Thoracic aorta (tissue), 2 donors: ENCODE data around the gene GRIK4. TPM values are rescaled to one million over a fixed set of nuclear protein-coding genes. Genes with fewer than 3 reads are reported as not detected.

Experiments
- ATAC-seq: fragments of 150-250 bp; one replicate; pipeline ENCODE4 v1.8.0; 2017; ENCODE audit warnings: low read depth; ENCODE audit not compliant: insufficient number of reproducible peaks, low FRiP score
- DNase-seq: peaks from one replicate; pipeline ENCODE4 v3.0.0-alpha.2; 2020; ENCODE audit warnings: low spot score
- H3K27ac ChIP-seq, 2 donors: fragments of 200-600 bp; sonication (generic); 1 replicate in 1 of 2; 2 replicates in 1 of 2; pipeline ENCODE4 v1.5.1; 2016; ENCODE audit warnings: mild to moderate bottlenecking in 2 of 2, moderate library complexity in 2 of 2
- H3K27me3 ChIP-seq: fragments of 200-600 bp; sonication (generic); replicated peaks from 2 replicates; pipeline ENCODE4 v1.6.0; 2016; ENCODE audit warnings: mild to moderate bottlenecking; ENCODE audit not compliant: insufficient read depth
- H3K36me3 ChIP-seq: fragments of 200-600 bp; sonication (generic); one replicate; pipeline ENCODE4 v1.5.1; 2016
- H3K4me1 ChIP-seq, 2 donors: fragments of 200-600 bp; sonication (generic); 1 replicate in 1 of 2; 2 replicates in 1 of 2; pipeline versions ENCODE4 v1.5.1 to v1.6.0; 2016; ENCODE audit warnings: low read depth in 2 of 2, mild to moderate bottlenecking in 1 of 2; ENCODE audit not compliant: control insufficient read depth in 1 of 2
- H3K4me3 ChIP-seq: fragments of 200-600 bp; sonication (generic); 2 replicates; pipeline ENCODE4 v1.5.1; 2016; ENCODE audit warnings: mild to moderate bottlenecking
- H3K9me3 ChIP-seq: fragments of 200-600 bp; sonication (generic); 2 replicates; pipeline ENCODE4 v1.5.1; 2016
- CTCF ChIP-seq: fragments of 200-600 bp; sonication (generic); IDR thresholded peaks from one replicate; pipeline ENCODE4 v1.5.1; 2019; ENCODE audit warnings: antibody characterized with exemption
- total RNA-seq, 2 donors: library from RNA; depleted of rRNA; stranded (reverse); fragments of >200 nt; gene quantifications; one replicate each; pipeline versions ENCODE4 v1.1.0 to v1.2.3, GENCODE V29; 2016

The GRIK4 gene
- total RNA-seq, 2 donors from 2014 or later, result not detected

DNA sequence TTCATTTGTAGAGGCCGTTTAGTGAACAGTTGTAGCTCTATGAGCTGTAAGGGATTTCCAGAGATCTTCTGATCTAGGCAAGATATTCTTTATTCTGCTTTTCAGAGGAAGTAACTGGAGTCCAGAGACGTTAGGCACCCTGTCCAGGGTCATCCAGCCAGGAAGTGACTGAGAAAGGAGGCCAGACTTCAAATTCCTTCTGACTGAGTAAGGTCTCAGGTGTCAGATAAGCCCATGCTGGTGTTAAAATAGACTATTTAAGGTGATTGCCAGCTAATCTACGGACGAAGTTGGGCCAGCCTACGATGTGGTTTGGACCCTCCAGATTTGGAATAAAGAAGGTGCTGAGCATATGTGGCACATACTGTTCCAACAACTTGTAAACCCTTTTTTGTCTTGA is 54.6 kb downstream of the GRIK4 start:
- H3K4me1 ChIP-seq, result peaks cover 0 to 10% of the 10 kb centered on the region in 2 donors
- no peaks in the 10 kb centered on the region for H3K36me3 ChIP-seq
- no peak overlapping the region for H3K27ac ChIP-seq
- ATAC-seq (no peak), DNase-seq (no peak)
- TF ChIP-seq CTCF, result no peak
- no peaks in the 10 kb centered on the region for H3K27me3 ChIP-seq
- no peak overlapping the region for H3K4me3 ChIP-seq
- no peaks in the 10 kb centered on the region for H3K9me3 ChIP-seq

- no peak for TF ChIP-seq CTCF
- no peak for DNase-seq
- H3K9me3 ChIP-seq, result no peaks in the 10 kb centered on the region
- ATAC-seq, result no peak
- H3K4me3 ChIP-seq, result no peak overlapping the region
- H3K27ac ChIP-seq, result no peak overlapping the region
- peaks cover 0 to 10% of the 10 kb centered on the region in 2 donors for H3K4me1 ChIP-seq
- H3K36me3 ChIP-seq, result no peaks in the 10 kb centered on the region
- H3K27me3 ChIP-seq, result no peaks in the 10 kb centered on the region
Measured at GRCh38 chr11:120568572-120569307, 57.2 kb downstream of the GRIK4 start.

- DNase-seq (no peak), ATAC-seq (no peak)
- H3K36me3 ChIP-seq, result no peaks in the 10 kb centered on the region
- H3K27ac ChIP-seq, result no peak overlapping the region
- no peak overlapping the region for H3K4me3 ChIP-seq
- peaks cover 0 to 5% of the 10 kb centered on the region in 2 donors for H3K4me1 ChIP-seq
- no peak for TF ChIP-seq CTCF
- H3K27me3 ChIP-seq, result no peaks in the 10 kb centered on the region
- no peaks in the 10 kb centered on the region for H3K9me3 ChIP-seq
Measured at GRCh38 chr11:120569861-120570260, 58.3 kb downstream of the GRIK4 start.

DNA sequence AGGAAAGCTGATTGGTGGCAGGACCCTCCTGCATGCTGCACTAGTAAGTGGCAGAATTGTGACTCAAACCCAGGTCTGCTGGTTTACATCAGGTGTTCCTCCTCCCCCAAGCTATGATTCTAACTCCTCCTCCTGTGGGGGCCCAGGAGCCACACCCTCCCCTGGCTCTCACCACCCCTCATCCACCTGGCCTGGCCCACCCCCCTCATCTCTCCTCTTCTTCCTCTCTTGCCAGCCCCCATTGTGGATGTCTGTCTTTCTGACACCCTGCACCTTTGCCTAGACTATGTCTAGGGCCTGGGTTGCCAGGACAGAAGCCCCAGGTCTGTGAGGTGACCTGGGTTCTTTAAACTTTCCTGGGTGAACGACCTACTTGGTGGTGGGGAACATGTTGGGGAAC is 59.9 kb downstream of the GRIK4 start:
- H3K4me3 ChIP-seq, result no peak overlapping the region
- H3K36me3 ChIP-seq, result no peaks in the 10 kb centered on the region
- H3K27me3 ChIP-seq, result no peaks in the 10 kb centered on the region
- ATAC-seq (no peak), DNase-seq (no peak)
- no peaks in the 10 kb centered on the region for H3K4me1 ChIP-seq
- no peak overlapping the region for H3K27ac ChIP-seq
- no peaks in the 10 kb centered on the region for H3K9me3 ChIP-seq
- TF ChIP-seq CTCF, result no peak

- no peak for TF ChIP-seq CTCF
- no peak for DNase-seq
- Histone ChIP-seq H3K27ac (no peak overlapping the region), H3K27me3 (no peaks in the 10 kb centered on the region), H3K4me1 (no peaks in the 10 kb centered on the region), H3K36me3 (no peaks in the 10 kb centered on the region), H3K4me3 (no peak overlapping the region), H3K9me3 (no peaks in the 10 kb centered on the region)
- no peak for ATAC-seq
Measured at GRCh38 chr11:120573756-120574354, 62.3 kb downstream of the GRIK4 start.
